ENCODE data around the gene THSD7B.

Gene THSD7B

DNA sequence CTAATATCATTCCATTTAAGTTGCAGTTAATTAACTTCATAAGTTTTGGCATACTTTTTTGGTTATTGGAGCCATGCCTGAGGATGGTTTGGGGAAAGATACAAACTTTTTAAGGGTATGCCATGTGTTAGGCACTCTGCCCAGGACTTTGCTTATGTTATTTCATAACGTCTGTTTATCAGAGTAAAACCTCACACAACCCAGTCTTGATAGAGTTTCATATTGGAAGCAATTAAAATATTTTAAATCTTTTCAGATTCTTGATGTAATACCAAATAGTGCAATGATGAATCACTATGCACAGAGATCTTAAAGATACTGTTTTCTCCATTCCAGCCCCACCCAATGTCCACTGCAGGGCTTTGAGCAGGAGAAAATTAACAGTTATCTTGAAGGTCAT lies 669.8 kb downstream of the THSD7B start:
- H2BK120ac ChIP-seq (ENCODE audit: low read depth, low read length): no peak overlapping the region
- H3K18ac ChIP-seq (ENCODE audit: low read depth in 1 of 2, low read length in 2 of 2): no peak overlapping the region
- H3K14ac ChIP-seq (ENCODE audit: low read length in 2 of 2): no peak overlapping the region
- no peak overlapping the region for H3K9ac ChIP-seq (ENCODE audit: low read length)
- H3K4me2 ChIP-seq (ENCODE audit: low read length, poor library complexity, severe bottlenecking): no peak overlapping the region
- no peak overlapping the region for H2AK5ac ChIP-seq (ENCODE audit: low read length, severe bottlenecking)
- H4K91ac ChIP-seq (ENCODE audit: low read length): no peak overlapping the region
- H2AFZ ChIP-seq (ENCODE audit: low read depth, low read length): no peak overlapping the region
- H2BK15ac ChIP-seq (ENCODE audit: low read depth, poor library complexity, severe bottlenecking): no peak overlapping the region
- no peak overlapping the region for H3K23ac ChIP-seq (ENCODE audit: low read length in 2 of 2)
- H3K79me1 ChIP-seq (replicated peaks; ENCODE audit: low read length, poor library complexity, severe bottlenecking): no peaks in the 10 kb centered on the region
- H3K4ac ChIP-seq (ENCODE audit: low read depth in 1 of 2, low read length in 2 of 2): no peak overlapping the region
- H4K8ac ChIP-seq (ENCODE audit: low read length): no peak overlapping the region
- H2BK12ac ChIP-seq (ENCODE audit: low read length in 2 of 2): no peak overlapping the region
- H3K27me3 ChIP-seq (ENCODE audit: control insufficient read depth in 1 of 2, insufficient read depth in 1 of 2, low read length in 2 of 2): no peaks in the 10 kb centered on the region
- DNase-seq: no peak
- no peaks in the 10 kb centered on the region for H3K9me3 ChIP-seq (ENCODE audit: control insufficient read depth, low read length)
- no peak overlapping the region for H2BK5ac ChIP-seq (ENCODE audit: low read depth, low read length, poor library complexity, severe bottlenecking)
- H3K4me1 ChIP-seq (ENCODE audit: control insufficient read depth, insufficient read depth, low read depth, low read length): peaks cover 2% of the 10 kb centered on the region
- H3K4me3 ChIP-seq (ENCODE audit: insufficient read depth in 1 of 2, low read depth in 1 of 2, low read length in 2 of 2): no peak overlapping the region
- H3K27ac ChIP-seq (ENCODE audit: low read length, poor library complexity, severe bottlenecking): no peak overlapping the region
- H3K36me3 ChIP-seq (ENCODE audit: control insufficient read depth in 1 of 2, insufficient read depth in 2 of 2, low read depth in 1 of 2, low read length in 2 of 2): no peaks in the 10 kb centered on the region
- WGBS: no CpG with 5 or more reads among the region's 1 CpG

GRCh38 chr2:137437386-137437785 lies 672.0 kb downstream of the THSD7B start:
- Histone ChIP-seq H3K14ac (ENCODE audit: low read length in 2 of 2) (no peak overlapping the region), H2AK5ac (ENCODE audit: low read length, severe bottlenecking) (no peak overlapping the region), H3K18ac (ENCODE audit: low read depth in 1 of 2, low read length in 2 of 2) (no peak overlapping the region), H3K4me2 (ENCODE audit: low read length, poor library complexity, severe bottlenecking) (no peak overlapping the region), H3K4me1 (ENCODE audit: control insufficient read depth, insufficient read depth, low read depth, low read length) (no peaks in the 10 kb centered on the region), H3K4ac (ENCODE audit: low read depth in 1 of 2, low read length in 2 of 2) (no peak overlapping the region), H3K23ac (ENCODE audit: low read length in 2 of 2) (no peak overlapping the region), H2BK15ac (ENCODE audit: low read depth, poor library complexity, severe bottlenecking) (no peak overlapping the region), H3K36me3 (ENCODE audit: control insufficient read depth in 1 of 2, insufficient read depth in 2 of 2, low read depth in 1 of 2, low read length in 2 of 2) (no peaks in the 10 kb centered on the region), H3K9me3 (ENCODE audit: control insufficient read depth, low read length) (no peaks in the 10 kb centered on the region), H3K9ac (ENCODE audit: low read length) (no peak overlapping the region), H2BK120ac (ENCODE audit: low read depth, low read length) (no peak overlapping the region), H3K4me3 (ENCODE audit: insufficient read depth in 1 of 2, low read depth in 1 of 2, low read length in 2 of 2) (no peak overlapping the region), H2BK12ac (ENCODE audit: low read length in 2 of 2) (no peak overlapping the region), H3K27me3 (ENCODE audit: control insufficient read depth in 1 of 2, insufficient read depth in 1 of 2, low read length in 2 of 2) (no peaks in the 10 kb centered on the region), H4K91ac (ENCODE audit: low read length) (no peak overlapping the region), H2BK5ac (ENCODE audit: low read depth, low read length, poor library complexity, severe bottlenecking) (no peak overlapping the region), H3K79me1 (replicated peaks; ENCODE audit: low read length, poor library complexity, severe bottlenecking) (no peaks in the 10 kb centered on the region), H3K27ac (ENCODE audit: low read length, poor library complexity, severe bottlenecking) (no peak overlapping the region), H4K8ac (ENCODE audit: low read length) (no peak overlapping the region), H2AFZ (ENCODE audit: low read depth, low read length) (no peak overlapping the region)
- no CpG with 5 or more reads among the region's 2 CpGs for WGBS
- DNase-seq: no peak

GRCh38 chr2:137444970-137445369 lies 679.6 kb downstream of the THSD7B start:
- no peak overlapping the region for H2BK15ac ChIP-seq (ENCODE audit: low read depth, poor library complexity, severe bottlenecking)
- DNase-seq: no peak
- no peak overlapping the region for H4K91ac ChIP-seq (ENCODE audit: low read length)
- no peaks in the 10 kb centered on the region for H3K36me3 ChIP-seq (ENCODE audit: control insufficient read depth in 1 of 2, insufficient read depth in 2 of 2, low read depth in 1 of 2, low read length in 2 of 2)
- H3K4me3 ChIP-seq (ENCODE audit: insufficient read depth in 1 of 2, low read depth in 1 of 2, low read length in 2 of 2): no peak overlapping the region
- no peak overlapping the region for H2AK5ac ChIP-seq (ENCODE audit: low read length, severe bottlenecking)
- H2AFZ ChIP-seq (ENCODE audit: low read depth, low read length): no peak overlapping the region
- H3K9me3 ChIP-seq (ENCODE audit: control insufficient read depth, low read length): no peaks in the 10 kb centered on the region
- H3K9ac ChIP-seq (ENCODE audit: low read length): no peak overlapping the region
- no peaks in the 10 kb centered on the region for H3K79me1 ChIP-seq (replicated peaks; ENCODE audit: low read length, poor library complexity, severe bottlenecking)
- H3K4me2 ChIP-seq (ENCODE audit: low read length, poor library complexity, severe bottlenecking): no peak overlapping the region
- no peaks in the 10 kb centered on the region for H3K27me3 ChIP-seq (ENCODE audit: control insufficient read depth in 1 of 2, insufficient read depth in 1 of 2, low read length in 2 of 2)
- H3K18ac ChIP-seq (ENCODE audit: low read depth in 1 of 2, low read length in 2 of 2): no peak overlapping the region
- no peak overlapping the region for H3K23ac ChIP-seq (ENCODE audit: low read length in 2 of 2)
- H2BK5ac ChIP-seq (ENCODE audit: low read depth, low read length, poor library complexity, severe bottlenecking): no peak overlapping the region
- no peak overlapping the region for H3K4ac ChIP-seq (ENCODE audit: low read depth in 1 of 2, low read length in 2 of 2)
- H4K8ac ChIP-seq (ENCODE audit: low read length): no peak overlapping the region
- no peak overlapping the region for H3K14ac ChIP-seq (ENCODE audit: low read length in 2 of 2)
- no peaks in the 10 kb centered on the region for H3K4me1 ChIP-seq (ENCODE audit: control insufficient read depth, insufficient read depth, low read depth, low read length)
- no peak overlapping the region for H2BK12ac ChIP-seq (ENCODE audit: low read length in 2 of 2)
- no CpG with 5 or more reads among the region's 1 CpG for WGBS
- H2BK120ac ChIP-seq (ENCODE audit: low read depth, low read length): no peak overlapping the region
- H3K27ac ChIP-seq (ENCODE audit: low read length, poor library complexity, severe bottlenecking): no peak overlapping the region

DNA sequence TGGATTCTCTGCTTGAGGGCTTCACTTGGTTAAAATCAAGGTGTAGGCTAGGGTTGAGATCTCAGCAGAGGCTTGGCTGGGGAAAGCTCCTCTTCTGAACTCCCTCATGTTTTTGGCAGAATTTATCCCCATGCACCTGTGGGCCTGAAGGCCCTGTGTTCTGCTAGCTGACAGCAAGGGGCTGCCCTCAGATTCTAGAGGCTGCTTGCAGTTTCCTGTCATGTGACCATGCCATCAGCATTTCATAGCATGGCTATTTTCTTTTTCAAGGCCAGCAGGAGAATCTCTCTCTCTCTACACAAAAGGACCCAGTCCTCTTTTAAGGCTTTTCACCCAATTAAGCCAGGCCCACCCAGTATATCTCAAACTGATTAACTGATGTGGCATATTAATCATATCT lies 684.1 kb downstream of the THSD7B start:
- no peaks in the 10 kb centered on the region for H3K9me3 ChIP-seq (ENCODE audit: control insufficient read depth, low read length)
- H3K36me3 ChIP-seq (ENCODE audit: control insufficient read depth in 1 of 2, insufficient read depth in 2 of 2, low read depth in 1 of 2, low read length in 2 of 2): no peaks in the 10 kb centered on the region
- no peak overlapping the region for H2BK12ac ChIP-seq (ENCODE audit: low read length in 2 of 2)
- no peak overlapping the region for H2BK5ac ChIP-seq (ENCODE audit: low read depth, low read length, poor library complexity, severe bottlenecking)
- no peak overlapping the region for H2BK120ac ChIP-seq (ENCODE audit: low read depth, low read length)
- no peak overlapping the region for H3K4ac ChIP-seq (ENCODE audit: low read depth in 1 of 2, low read length in 2 of 2)
- no peak overlapping the region for H3K14ac ChIP-seq (ENCODE audit: low read length in 2 of 2)
- H3K18ac ChIP-seq (ENCODE audit: low read depth in 1 of 2, low read length in 2 of 2): no peak overlapping the region
- no peak overlapping the region for H3K23ac ChIP-seq (ENCODE audit: low read length in 2 of 2)
- H2BK15ac ChIP-seq (ENCODE audit: low read depth, poor library complexity, severe bottlenecking): no peak overlapping the region
- no peak overlapping the region for H3K4me2 ChIP-seq (ENCODE audit: low read length, poor library complexity, severe bottlenecking)
- H3K4me3 ChIP-seq (ENCODE audit: insufficient read depth in 1 of 2, low read depth in 1 of 2, low read length in 2 of 2): no peak overlapping the region
- H3K27me3 ChIP-seq (ENCODE audit: control insufficient read depth in 1 of 2, insufficient read depth in 1 of 2, low read length in 2 of 2): no peaks in the 10 kb centered on the region
- H3K27ac ChIP-seq (ENCODE audit: low read length, poor library complexity, severe bottlenecking): no peak overlapping the region
- H3K4me1 ChIP-seq (ENCODE audit: control insufficient read depth, insufficient read depth, low read depth, low read length): no peaks in the 10 kb centered on the region
- H4K8ac ChIP-seq (ENCODE audit: low read length): no peak overlapping the region
- no peak overlapping the region for H2AK5ac ChIP-seq (ENCODE audit: low read length, severe bottlenecking)
- H2AFZ ChIP-seq (ENCODE audit: low read depth, low read length): no peak overlapping the region
- DNase-seq: no peak
- H3K9ac ChIP-seq (ENCODE audit: low read length): no peak overlapping the region
- H4K91ac ChIP-seq (ENCODE audit: low read length): no peak overlapping the region
- H3K79me1 ChIP-seq (replicated peaks; ENCODE audit: low read length, poor library complexity, severe bottlenecking): no peaks in the 10 kb centered on the region

All from mesenchymal stem cell (in vitro differentiated cells and primary cell).